PC-9 (cell line): ENCODE results near the gene LRRC14B. TPM values are rescaled to one million over a fixed set of nuclear protein-coding genes. Genes with fewer than 3 reads are reported as not detected.
"Not testable (repeated sequence)": the region's sequence is repeated elsewhere in the genome, so short reads cannot be mapped to it uniquely, and the experiment has no call there.

Experiments used
- BruUV-seq: library from RNA; stranded (reverse); fragments of 400-500 nt; replicated peaks from 2 replicates; lab custom pipeline; 2021; lab: Mats Ljungman, UMichigan
- CTCF ChIA-PET: fragments of 300-600 bp; sonication (Branson Sonifier 250); formaldehyde crosslinking; loops from one replicate; lab custom pipeline; 2022; ENCODE audit warnings: antibody characterized with exemption; lab: Charles Lee
- POLR2A ChIA-PET: fragments of 300-600 bp; sonication (Branson Sonifier 250); formaldehyde crosslinking; loops from one replicate; lab custom pipeline; 2022; ENCODE audit warnings: antibody characterized with exemption; ENCODE audit not compliant: unreplicated experiment; lab: Charles Lee
- DNase-seq, 2 experiments: peaks; one replicate each; pipeline versions ENCODE4 v3.0.0 to v3.0.0-alpha.2; 2015 to 2022; ENCODE audit warnings: mixed read lengths in 1 of 2
- H2AFZ ChIP-seq: fragments of 200-600 bp; sonication (generic); 2 replicates; pipeline ENCODE4 v1.8.1; 2017; ENCODE audit warnings: antibody characterized with exemption
- H3F3A ChIP-seq: fragments of 200-600 bp; sonication (generic); 2 replicates; pipeline ENCODE4 v1.8.1; 2017; ENCODE audit warnings: antibody characterized with exemption, mild to moderate bottlenecking, low read depth; ENCODE audit not compliant: insufficient read depth
- H3K27ac ChIP-seq: fragments of 200-600 bp; sonication (generic); 2 replicates; pipeline ENCODE4 v1.6.1; 2016; ENCODE audit warnings: mixed run types
- H3K27me3 ChIP-seq: fragments of 200-600 bp; sonication (generic); 2 replicates; pipeline ENCODE4 v1.6.1; 2016; ENCODE audit warnings: low read depth, mixed run types; ENCODE audit not compliant: insufficient read depth
- H3K36me3 ChIP-seq: fragments of 200-600 bp; sonication (generic); 2 replicates; pipeline ENCODE4 v1.6.1; 2016; ENCODE audit warnings: low read depth, mixed run types
- H3K4me1 ChIP-seq: fragments of 200-600 bp; sonication (generic); replicated peaks from 2 replicates; pipeline ENCODE4 v1.6.1; 2016; ENCODE audit warnings: mixed run types; ENCODE audit not compliant: insufficient read depth
- H3K4me2 ChIP-seq: fragments of 200-600 bp; sonication (generic); 2 replicates; pipeline ENCODE4 v1.6.1; 2017; ENCODE audit warnings: mixed run types
- H3K4me3 ChIP-seq: fragments of 200-600 bp; sonication (generic); 2 replicates; pipeline ENCODE4 v1.6.1; 2016; ENCODE audit warnings: mixed run types
- H3K79me2 ChIP-seq: fragments of 200-600 bp; sonication (generic); 2 replicates; pipeline ENCODE4 v1.6.1; 2017; ENCODE audit warnings: low read depth, mixed run types
- H3K9me2 ChIP-seq: fragments of 200-600 bp; sonication (generic); 2 replicates; pipeline ENCODE4 v1.8.1; 2017; ENCODE audit warnings: mild to moderate bottlenecking; ENCODE audit not compliant: insufficient read depth
- H3K9me3 ChIP-seq: fragments of 200-600 bp; sonication (generic); 2 replicates; pipeline ENCODE4 v1.8.1; 2016; ENCODE audit warnings: low read depth; ENCODE audit not compliant: insufficient read depth
- H4K20me1 ChIP-seq: fragments of 200-600 bp; sonication (generic); 2 replicates; pipeline ENCODE4 v1.8.1; 2017; ENCODE audit not compliant: insufficient read depth
- EZH2 ChIP-seq: fragments of 200-600 bp; sonication (generic); IDR thresholded peaks from 2 replicates; pipeline ENCODE4 v1.8.0; 2017; ENCODE audit warnings: antibody characterized with exemption, low read depth
- intact Hi-C: fragments of 100-400 bp; cut with micrococcal nuclease; formaldehyde crosslinking; loops from one replicate; pipeline ENCODE4 v1.10.0; 2022; ENCODE audit not compliant: unreplicated experiment
- total RNA-seq: library from RNA; stranded (reverse); gene quantifications from 2 replicates; pipeline ENCODE4 v1.2.3, GENCODE V29; 2021
- TF ChIP-seq, protein P1 (sequence below): fragments of 200-600 bp; sonication (generic); conservative IDR thresholded peaks from 2 replicates; pipeline ENCODE4 v1.6.1; 2017; ENCODE audit warnings: mixed run types, antibody characterized with exemption, mild to moderate bottlenecking, moderate library complexity

The LRRC14B gene
- total RNA-seq, 1 experiment from 2014 or later: not detected

- no TSS peak for BruUV-seq
- CTCF ChIA-PET: no interaction called here
- no peak for DNase-seq
These were observed 34.0 kb downstream of the LRRC14B start for GRCh38 chr5:225334-225733.

GRCh38 chr5:227375-227774, 36.1 kb downstream of the LRRC14B start:
- CTCF ChIA-PET, H3K9me3 ChIP-seq, H4K20me1 ChIP-seq, H3K9me2 ChIP-seq, BruUV-seq, H3F3A ChIP-seq, H3K27ac ChIP-seq, DNase-seq, H3K4me3 ChIP-seq, intact Hi-C loops, H2AFZ ChIP-seq, POLR2A ChIA-PET, H3K27me3 ChIP-seq, H3K4me2 ChIP-seq, H3K4me1 ChIP-seq: not testable (repeated sequence)
- peaks cover 11% of the 10 kb centered on the region for H3K79me2 ChIP-seq
- peaks cover 34% of the 10 kb centered on the region for H3K36me3 ChIP-seq

More at GRCh38 chr5:225334-225733, 34.0 kb downstream of the LRRC14B start:
- Histone ChIP-seq H4K20me1 (peaks cover 25% of the 10 kb centered on the region), H3F3A (no peaks in the 10 kb centered on the region), H3K4me1 (peaks cover 4% of the 10 kb centered on the region; the same call in 1 of the 2 replicates), H3K9me3 (no peaks in the 10 kb centered on the region), H3K27me3 (no peaks in the 10 kb centered on the region), H3K4me3 (no peak overlapping the region), H3K9me2 (no peaks in the 10 kb centered on the region), H3K79me2 (peaks cover 31% of the 10 kb centered on the region), H2AFZ (no peak overlapping the region), H3K36me3 (peaks cover 34% of the 10 kb centered on the region), H3K27ac (no peak overlapping the region), H3K4me2 (no peak overlapping the region)
- POLR2A ChIA-PET: no interaction called here
- intact Hi-C loops: no loop called here
- TF ChIP-seq, protein P1, sequence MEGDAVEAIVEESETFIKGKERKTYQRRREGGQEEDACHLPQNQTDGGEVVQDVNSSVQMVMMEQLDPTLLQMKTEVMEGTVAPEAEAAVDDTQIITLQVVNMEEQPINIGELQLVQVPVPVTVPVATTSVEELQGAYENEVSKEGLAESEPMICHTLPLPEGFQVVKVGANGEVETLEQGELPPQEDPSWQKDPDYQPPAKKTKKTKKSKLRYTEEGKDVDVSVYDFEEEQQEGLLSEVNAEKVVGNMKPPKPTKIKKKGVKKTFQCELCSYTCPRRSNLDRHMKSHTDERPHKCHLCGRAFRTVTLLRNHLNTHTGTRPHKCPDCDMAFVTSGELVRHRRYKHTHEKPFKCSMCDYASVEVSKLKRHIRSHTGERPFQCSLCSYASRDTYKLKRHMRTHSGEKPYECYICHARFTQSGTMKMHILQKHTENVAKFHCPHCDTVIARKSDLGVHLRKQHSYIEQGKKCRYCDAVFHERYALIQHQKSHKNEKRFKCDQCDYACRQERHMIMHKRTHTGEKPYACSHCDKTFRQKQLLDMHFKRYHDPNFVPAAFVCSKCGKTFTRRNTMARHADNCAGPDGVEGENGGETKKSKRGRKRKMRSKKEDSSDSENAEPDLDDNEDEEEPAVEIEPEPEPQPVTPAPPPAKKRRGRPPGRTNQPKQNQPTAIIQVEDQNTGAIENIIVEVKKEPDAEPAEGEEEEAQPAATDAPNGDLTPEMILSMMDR: no peak
- no peak for TF ChIP-seq EZH2

DNA sequence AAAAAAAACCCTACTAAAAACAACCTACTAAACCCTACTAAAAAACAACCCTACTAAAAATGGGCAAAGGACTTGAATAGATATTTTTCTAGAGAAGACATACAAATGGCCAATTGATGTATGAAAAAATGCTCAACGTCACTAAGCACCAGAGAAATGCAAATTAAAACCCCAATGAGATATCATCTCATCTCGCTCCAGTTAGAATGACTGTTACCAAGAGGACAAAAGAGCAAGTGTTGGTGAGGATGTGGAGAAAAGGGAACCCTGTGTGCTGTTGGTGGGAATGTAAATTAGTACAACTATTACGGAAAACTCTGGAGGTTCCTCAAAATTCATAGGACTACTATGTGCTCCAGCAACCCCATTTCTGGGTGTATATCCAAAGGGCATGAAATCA, 37.6 kb downstream of the LRRC14B start:
- Histone ChIP-seq H4K20me1 (no peaks in the 10 kb centered on the region), H3K4me2 (no peak overlapping the region), H3K9me2 (no peaks in the 10 kb centered on the region), H3K4me3 (no peak overlapping the region), H3K9me3 (no peaks in the 10 kb centered on the region), H3K79me2 (no peaks in the 10 kb centered on the region), H3K27ac (no peak overlapping the region), H2AFZ (no peak overlapping the region), H3K4me1 (no peaks in the 10 kb centered on the region), H3K36me3 (peaks cover 34% of the 10 kb centered on the region), H3K27me3 (no peaks in the 10 kb centered on the region), H3F3A (no peaks in the 10 kb centered on the region)
- POLR2A ChIA-PET: no interaction called here
- TF ChIP-seq, protein P1: no peak
- no peak for TF ChIP-seq EZH2
- intact Hi-C loops: no loop called here
- BruUV-seq: no TSS peak
- CTCF ChIA-PET: no interaction called here
- no peak for DNase-seq

GRCh38 chr5:230711-231110, 39.4 kb downstream of the LRRC14B start:
- CTCF ChIA-PET: no interaction called here
- no peak for DNase-seq
- H3K36me3 ChIP-seq: peaks cover 32% of the 10 kb centered on the region

More at GRCh38 chr5:230711-231110, 39.4 kb downstream of the LRRC14B start:
- Histone ChIP-seq H3K9me3 (no peaks in the 10 kb centered on the region), H4K20me1 (no peaks in the 10 kb centered on the region), H3F3A (no peaks in the 10 kb centered on the region), H3K4me2 (no peak overlapping the region), H3K4me3 (no peak overlapping the region), H3K4me1 (no peaks in the 10 kb centered on the region), H3K27me3 (no peaks in the 10 kb centered on the region), H2AFZ (no peak overlapping the region), H3K27ac (no peak overlapping the region), H3K79me2 (no peaks in the 10 kb centered on the region), H3K9me2 (no peaks in the 10 kb centered on the region)
- no TSS peak for BruUV-seq
- intact Hi-C loops: no loop called here
- POLR2A ChIA-PET: interaction anchor here (0.6 kb wide), 1 partner anchor 223 kb away, joined by 4 read pairs; no protein-coding TSS in a partner anchor
- no peak for TF ChIP-seq EZH2
- TF ChIP-seq, protein P1: no peak
